AML-193 (cell line): ENCODE measurements around the gene TMEM132C.
A peak's percentile ranks its signal among the peaks of the same experiment; 100 is the strongest.

Source experiments
- DNase-seq, 2 experiments: peaks; one replicate each; lab custom pipeline; 2025; lab: John Stamatoyannopoulos, UW

Gene TMEM132C

GRCh38 chr12:128612150-128612850, 345.3 kb downstream of the TMEM132C start:
- DNase-seq: no peak

DNA sequence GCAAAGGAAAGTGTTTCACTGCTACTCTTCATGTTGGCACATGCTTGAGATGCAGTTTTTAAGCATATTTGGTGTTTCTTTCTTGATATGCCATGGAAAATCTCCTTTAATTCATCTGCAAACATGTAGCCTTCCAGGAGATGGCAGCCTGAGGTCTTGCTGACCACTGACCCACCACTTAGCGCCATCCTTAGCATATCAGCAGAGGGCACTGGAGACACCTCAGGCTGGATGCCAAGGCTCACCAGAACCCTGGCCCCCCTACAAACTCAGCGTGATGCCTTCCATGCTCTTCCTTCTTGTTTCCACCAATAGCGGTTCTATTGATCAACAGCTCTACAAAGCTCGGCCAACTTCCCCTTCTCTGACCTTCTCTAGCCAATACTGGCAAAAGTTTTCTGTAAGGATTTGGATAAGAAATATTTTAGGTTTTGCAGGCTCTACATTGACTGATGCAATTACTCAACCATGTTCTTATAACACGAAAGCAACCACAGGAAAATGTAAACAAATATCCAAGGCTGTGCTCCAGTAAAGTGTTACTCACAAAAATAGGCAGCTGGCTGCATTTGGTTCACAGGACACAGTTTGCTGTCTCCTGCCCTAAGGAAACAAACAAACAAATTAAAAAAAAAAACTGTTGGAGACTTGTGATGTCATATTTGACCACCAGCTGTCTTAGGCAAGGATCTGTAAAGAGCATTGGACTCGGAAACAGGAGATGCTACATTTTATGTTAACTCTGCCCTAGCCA, 347.0 kb downstream of the TMEM132C start:
- DNase-seq: no peak

- DNase-seq: no peak
Measured at GRCh38 chr12:128617304-128617833, 350.4 kb downstream of the TMEM132C start.

GRCh38 chr12:128619263-128619662, 352.3 kb downstream of the TMEM132C start:
- DNase-seq: no peak

- DNase-seq: no peak
Measured at GRCh38 chr12:128621304-128621703, 354.3 kb downstream of the TMEM132C start.

- no peak for DNase-seq
Measured at GRCh38 chr12:128623748-128624147, 356.8 kb downstream of the TMEM132C start.

GRCh38 chr12:128626808-128627320, 359.9 kb downstream of the TMEM132C start:
- DNase-seq: no peak

- DNase-seq: no peak
Measured at GRCh38 chr12:128627659-128628058, 360.7 kb downstream of the TMEM132C start.

- DNase-seq: no peak
Measured at GRCh38 chr12:128629979-128630378, 363.0 kb downstream of the TMEM132C start.

DNA sequence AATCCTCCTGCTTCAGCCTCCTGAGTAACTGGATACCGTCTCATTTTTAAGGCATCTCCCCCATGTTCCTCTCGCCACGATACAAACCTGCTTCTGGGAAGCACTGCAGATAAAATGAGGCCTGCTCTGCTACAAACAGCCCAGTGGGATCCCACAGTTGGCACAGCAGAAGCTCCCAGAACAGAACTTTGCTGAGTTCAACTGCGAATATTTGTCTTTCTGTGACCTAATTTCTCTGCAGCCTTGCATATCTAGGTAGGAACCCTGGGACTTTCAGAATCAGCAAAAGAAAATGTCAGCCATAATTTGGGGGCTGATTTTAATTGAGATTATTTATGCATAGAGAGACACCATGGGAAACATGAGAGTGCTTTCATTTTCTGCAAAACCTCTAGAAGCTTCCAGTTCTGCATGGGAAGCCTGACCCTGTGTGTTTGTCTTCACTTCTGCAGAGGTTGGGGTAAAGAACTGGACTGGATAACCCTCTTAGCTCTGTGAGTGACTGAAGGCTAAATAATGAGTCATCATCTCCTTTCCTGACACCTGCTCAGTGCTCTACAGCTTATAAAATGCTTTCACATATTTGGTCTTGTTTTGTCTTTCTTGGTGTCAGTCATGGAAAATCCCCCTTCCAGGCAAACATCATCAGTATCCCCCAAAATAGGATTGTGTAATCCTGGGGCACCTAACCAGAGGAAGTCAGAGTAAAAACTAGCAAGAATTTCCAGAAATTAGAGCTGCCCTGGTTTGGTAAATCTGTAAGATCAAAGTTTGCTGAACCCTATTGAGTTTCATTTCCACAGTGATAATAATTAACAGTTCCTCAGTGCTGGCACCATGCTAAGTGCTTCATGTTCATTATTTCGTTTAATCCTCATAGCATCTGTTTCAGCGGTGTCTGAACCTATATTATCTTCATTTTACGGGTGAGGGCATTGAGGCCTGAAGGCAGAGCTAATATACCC, 371.0 kb downstream of the TMEM132C start:
- no peak for DNase-seq

GRCh38 chr12:128639089-128639488, 372.1 kb downstream of the TMEM132C start:
- DNase-seq: no peak

- no peak for DNase-seq
Measured at GRCh38 chr12:128643155-128643554, 376.2 kb downstream of the TMEM132C start.

DNA sequence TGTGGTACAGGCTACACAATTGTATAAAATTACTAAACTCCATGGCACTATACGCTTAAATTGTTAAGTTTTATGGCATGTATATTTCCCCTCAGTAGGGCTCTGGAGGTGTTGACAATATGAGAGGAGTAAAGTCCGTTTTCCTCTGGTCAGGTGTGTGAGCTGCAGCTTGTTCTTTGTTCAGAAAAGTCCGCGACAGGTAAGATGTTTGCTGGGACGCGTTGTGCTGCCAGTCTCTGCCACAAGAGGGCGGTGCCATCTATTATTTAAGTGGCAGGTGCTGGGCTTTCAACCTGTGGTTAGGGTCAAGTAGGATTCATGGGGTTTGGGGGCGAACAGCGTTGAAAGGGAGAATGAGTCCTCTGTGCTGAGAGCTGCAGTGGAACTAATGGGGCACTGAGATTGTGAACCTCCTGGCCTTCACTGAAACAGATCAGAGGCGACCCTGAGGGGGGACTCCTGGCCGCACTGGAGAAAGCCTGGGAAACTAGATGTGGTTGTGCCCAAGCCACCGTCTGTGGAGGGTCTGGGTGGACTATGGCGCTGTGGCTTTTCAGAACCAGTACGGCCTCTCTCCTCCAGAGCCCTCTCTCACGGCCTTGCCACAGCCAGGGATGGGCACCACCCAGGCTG, 377.8 kb downstream of the TMEM132C start:
- DNase-seq: peak; percentile 1 to 2

DNA sequence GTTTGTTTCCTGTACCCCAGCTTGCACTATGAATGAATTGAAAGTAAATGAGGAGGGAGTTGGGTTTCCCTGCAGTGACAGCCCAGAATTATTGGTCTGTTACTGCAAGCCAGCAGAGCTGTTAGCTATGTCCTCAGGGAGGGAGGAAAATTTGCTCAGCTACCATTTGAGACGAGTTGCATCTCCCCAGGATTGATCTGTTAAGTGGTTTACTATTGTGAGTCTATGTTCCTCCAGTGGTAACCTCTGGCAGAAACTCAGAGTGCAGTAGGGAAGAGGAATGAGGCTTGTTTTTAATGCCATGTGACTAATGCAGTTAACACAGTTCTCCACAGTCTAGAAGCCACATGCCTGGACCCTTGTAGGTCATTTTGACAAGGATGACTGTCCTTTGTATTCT, 382.9 kb downstream of the TMEM132C start:
- DNase-seq: no peak

DNA sequence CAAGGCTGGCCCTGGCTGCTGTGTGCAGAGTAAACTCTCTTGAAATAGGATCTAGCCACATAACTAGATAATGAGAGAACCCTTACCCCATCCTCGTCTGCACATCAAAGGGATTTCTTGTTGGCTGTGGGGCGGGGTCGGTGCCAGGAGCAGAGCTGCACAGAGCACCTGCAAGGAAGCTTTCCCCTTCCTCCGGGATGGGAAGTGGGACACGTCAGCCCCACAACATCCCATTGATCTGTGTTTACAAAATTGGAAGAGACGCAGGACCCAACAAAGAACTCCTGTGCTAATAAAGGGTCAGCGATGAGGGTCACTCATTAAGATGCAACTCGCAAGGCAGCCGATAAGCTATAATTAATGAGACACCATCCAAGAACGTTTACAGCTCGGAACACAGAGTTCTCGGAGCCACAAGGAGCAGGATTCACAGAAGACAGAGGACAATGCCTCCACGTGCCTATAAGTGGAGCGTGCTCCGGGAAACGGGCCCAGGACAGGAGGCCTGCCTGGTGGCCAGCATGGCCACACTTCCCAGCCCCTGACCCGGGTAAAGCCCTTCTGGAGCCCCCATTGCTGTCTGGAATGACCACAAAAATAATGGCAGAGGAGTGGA, 385.3 kb downstream of the TMEM132C start:
- no peak for DNase-seq

DNA sequence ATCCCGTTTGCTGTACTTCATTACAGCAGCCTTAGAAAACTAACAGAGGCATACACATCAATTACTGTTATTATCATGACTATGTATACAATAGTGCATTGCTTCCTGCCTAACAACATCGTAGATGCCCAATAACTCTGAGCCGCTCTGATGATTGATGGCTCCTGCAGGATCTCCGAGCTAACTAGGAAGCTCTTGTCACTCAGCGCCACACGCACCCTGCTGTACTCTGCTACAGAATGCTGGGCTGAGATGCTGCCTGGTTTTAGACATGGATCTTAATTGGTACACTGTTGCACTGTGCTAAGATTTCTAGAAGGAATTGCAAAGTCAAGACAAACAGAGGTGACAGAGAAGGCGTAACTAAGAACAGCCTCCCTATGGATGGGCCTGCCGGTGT, 387.5 kb downstream of the TMEM132C start:
- DNase-seq: no peak

DNA sequence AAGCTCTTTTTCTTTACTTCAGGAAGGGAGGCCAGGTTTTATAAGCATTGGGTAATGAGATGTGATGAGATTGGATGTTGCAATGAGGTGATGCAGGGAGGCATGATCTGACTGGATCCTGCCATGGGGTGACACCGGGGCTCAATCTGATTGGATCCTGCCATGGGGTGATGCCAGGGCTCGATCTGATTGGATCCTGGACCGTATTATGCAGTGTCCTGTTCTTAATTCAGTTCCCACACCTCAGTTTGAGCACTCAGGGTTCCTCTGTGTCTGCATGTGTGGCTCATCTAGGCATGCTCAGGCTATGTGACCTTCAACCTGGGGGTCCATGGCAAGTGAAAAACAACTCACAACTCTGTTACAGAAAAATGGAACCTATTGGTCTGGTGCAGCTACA, 390.4 kb downstream of the TMEM132C start:
- DNase-seq: no peak

GRCh38 chr12:128660532-128661225, 393.7 kb downstream of the TMEM132C start:
- no peak for DNase-seq

DNA sequence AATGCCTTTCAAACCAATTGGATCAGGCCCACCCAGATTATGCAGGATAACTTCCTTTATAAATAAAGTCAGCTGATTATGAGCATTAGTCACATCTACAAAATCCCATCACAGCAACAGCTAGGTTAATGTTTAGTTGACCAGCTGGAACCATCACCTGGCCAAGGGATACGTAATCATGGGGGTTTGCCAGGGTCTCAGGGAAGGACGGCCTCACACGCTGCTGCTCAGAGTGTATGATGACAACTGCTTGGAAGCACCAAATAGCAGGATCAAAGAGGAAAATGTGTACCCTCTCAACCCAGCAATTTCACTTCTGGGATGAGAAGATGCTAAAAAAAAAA, 394.2 kb downstream of the TMEM132C start:
- no peak for DNase-seq

- DNase-seq: no peak
Measured at GRCh38 chr12:128662101-128662500, 395.1 kb downstream of the TMEM132C start.
